Measurements from ENCODE around the gene MAGI2.
"Not testable (repeated sequence)": the region's sequence is repeated elsewhere in the genome, so short reads cannot be mapped to it uniquely, and the experiment has no call there.

The MAGI2 gene

GRCh38 chr7:78322231-78322630 lies 1131.2 kb downstream of the MAGI2 start:
- not testable (repeated sequence) for DNase-seq

GRCh38 chr7:78317371-78317770 lies 1136.1 kb downstream of the MAGI2 start:
- DNase-seq: no peak

GRCh38 chr7:78316110-78316509 lies 1137.4 kb downstream of the MAGI2 start:
- DNase-seq: no peak

GRCh38 chr7:78315119-78315518 lies 1138.3 kb downstream of the MAGI2 start:
- no peak for DNase-seq

DNA sequence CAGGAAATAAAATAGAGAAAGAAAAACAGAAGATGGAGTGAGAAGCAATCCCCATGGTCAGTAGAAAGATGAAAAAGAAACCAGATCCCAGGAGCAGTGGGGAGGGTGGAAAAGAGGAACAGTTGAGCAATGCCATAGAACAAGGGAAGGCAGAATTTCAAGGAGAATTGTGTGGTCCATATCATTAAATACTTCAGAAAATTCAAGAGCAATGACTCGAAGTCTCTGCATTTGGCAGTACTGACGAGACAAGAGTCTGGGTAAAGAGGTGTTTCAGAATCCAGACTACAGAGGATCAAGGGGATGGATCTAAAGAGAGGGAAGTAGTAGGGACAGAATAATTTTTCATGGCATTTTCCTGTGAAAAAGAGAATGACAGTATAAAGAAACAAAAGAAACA lies 1142.3 kb downstream of the MAGI2 start:
- no peak for DNase-seq

DNA sequence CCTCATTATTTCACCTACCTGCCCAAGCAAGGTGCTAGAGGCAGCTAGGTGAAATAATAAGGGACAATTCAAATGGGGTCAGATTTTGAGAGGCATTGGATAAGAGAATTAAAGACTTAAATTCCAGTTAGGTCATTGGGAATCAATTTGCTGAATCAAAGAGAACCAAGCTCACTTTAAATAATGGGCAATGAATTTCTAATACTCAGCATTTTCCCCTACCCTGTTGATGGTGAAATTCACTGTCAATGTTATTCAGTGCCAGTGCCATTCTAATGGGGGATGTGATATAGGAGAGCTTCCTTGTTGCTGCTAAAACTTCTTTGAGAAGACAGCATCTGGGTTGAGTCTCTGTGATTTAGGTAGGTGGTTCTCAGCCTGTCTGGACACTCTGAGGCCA lies 1145.6 kb downstream of the MAGI2 start:
- DNase-seq: no peak

DNA sequence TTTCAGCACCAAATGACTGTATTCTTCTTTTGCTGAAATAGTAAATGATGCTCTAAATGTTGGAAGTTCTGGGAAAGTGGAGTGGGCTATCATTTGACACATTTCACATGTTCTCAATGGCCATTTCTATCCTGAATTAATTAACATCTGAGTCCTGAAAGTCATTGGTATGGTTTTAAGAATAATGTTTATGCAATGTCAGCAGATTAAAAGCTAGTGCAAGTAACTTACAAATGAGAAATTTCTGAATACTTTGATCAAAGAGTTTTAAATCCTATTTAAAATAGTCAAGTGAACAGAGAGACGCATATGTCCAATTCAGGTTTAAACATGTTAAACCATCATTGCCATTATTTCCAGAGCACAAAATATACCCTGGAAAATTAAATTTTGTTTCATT lies 1146.8 kb downstream of the MAGI2 start:
- DNase-seq: no peak

GRCh38 chr7:78301407-78301806 lies 1152.1 kb downstream of the MAGI2 start:
- DNase-seq: no peak

- DNase-seq: no peak
These were observed 1154.4 kb downstream of the MAGI2 start for GRCh38 chr7:78299088-78299487.

DNA sequence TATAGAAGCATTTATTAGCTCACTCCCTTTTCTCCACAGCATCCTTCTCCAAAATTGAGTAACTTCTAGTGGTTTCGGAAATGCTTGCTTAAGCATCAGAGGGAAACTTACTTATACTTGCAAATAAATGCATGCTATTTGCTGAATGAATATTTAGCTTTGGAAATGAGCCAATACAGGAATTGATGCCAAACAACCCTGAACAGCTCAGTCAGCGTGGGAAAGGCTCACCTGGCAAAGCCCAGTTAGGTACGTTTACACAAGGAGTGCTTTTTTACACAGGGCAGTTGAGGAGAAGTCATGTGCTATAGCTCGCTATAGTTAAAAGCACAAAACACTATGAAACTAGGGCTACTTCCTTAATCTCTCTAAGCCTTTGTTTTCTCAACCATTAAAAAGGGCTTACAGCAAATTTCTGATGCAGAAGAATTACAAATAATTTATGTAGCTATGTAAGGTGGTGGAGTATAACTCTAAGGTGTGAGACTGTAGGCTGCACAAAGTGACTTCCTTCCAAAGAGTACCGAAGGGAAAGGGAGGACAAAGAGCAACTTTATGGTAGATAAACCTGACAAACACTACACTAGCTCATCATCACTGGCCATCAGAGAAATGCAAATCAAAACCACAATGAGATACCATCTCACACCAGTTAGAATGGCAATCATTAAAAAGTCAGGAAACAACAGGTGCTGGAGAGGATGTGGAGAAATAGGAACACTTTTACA lies 1156.7 kb downstream of the MAGI2 start:
- no peak for DNase-seq

DNA sequence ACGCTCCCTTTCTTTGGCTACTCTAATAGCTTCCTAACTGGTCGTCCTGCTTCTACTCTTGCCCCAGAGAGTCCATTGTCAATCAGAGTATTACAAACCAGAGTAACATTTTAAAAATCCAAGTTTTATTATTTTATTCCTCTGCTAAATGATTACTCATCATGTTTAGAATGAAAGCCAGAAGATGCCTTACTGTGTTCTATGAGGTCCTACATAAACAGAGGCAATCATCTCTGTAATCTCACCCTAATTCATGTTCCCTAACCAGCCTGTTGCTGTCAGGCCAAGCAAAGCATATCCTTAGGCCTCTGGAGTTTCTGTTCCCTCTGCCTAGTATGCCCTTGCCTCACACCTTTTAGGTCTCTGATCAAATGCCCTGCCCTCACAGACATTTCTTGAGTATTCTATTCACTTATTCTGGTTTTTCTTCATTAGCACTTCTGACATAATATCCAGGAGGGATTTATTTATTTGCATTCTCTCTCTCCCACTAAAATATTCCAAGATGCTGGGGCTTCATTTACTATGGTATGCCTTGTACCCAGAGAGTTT lies 1157.3 kb downstream of the MAGI2 start:
- no peak for DNase-seq

GRCh38 chr7:78289471-78289870 lies 1164.0 kb downstream of the MAGI2 start:
- not testable (repeated sequence) for DNase-seq

DNA sequence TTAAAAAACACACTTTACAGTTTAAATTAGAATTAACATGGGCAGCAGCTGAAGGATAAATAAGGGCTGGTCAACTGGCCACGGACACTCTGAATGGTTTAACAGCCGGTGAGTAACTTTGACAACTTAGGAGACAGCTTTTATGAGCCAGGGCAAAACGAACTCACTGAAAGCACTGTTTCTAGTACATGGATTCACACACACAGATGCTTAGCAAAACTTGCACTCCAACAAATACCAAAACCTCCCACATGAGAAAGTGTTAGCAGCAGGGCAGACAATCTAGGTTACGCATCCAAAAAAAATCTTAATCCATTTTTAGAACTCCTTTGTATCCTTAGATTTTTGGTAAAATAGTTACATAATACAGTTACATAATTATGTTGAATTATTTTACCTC lies 1168.5 kb downstream of the MAGI2 start:
- DNase-seq: no peak

DNA sequence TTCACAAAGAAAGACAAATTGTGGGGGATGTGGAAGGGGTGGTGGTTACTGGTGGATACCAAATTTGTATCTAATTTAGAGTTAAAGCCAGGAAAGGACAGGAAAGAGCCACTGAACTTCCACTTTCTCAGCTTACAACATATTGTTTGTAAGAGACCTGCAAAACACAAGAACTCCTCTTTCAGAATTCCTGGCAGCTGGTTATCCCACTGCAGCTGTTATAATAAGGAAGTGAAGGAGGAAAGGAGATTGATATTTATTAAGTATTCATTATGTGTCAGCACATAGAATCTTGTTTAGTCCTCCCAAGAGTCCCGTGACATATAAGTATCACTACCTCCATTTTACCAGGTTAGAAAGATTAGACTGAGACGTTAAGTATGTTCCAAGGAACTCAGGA lies 1173.2 kb downstream of the MAGI2 start:
- no peak for DNase-seq

DNA sequence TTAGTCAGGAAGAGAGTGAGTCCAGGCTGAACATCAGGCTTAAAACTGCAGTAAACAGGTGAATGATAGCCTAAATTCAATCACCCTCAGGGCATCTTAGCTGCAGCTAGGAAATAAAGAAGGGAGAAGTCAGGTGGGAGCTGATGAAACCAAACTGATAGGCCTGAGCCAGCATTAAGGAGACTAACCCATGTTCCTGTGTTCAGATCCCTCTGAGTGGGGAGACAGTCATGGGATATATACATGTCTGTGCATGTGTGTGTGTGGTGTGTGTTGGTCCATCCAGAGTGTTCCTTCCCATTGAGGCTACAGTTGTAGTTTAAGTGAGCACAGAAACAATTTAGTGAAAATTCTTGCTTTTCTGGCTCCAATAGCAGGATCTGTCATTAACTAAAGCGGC lies 1174.0 kb downstream of the MAGI2 start:
- DNase-seq: no peak

- no peak for DNase-seq
These were observed 1174.4 kb downstream of the MAGI2 start for GRCh38 chr7:78279032-78279431.

DNA sequence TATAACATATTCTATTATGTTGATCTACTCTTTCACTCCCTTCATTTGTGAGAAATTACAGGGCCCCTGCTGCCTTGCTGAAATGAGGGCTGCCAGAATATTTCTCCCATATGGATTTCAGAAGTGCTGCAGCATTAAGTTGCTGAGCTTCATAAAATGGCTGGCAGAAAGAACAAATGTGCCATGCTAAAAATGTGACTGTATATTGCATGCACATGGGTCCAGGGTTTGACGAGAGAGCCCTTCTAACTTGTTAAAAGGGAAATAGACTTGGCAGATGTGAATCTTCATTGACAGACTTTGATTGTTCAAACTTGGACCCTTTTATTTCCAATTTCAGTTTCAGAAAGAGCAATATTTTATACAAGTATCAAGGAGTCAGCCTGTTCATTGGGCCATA lies 1186.3 kb downstream of the MAGI2 start:
- DNase-seq: no peak

DNA sequence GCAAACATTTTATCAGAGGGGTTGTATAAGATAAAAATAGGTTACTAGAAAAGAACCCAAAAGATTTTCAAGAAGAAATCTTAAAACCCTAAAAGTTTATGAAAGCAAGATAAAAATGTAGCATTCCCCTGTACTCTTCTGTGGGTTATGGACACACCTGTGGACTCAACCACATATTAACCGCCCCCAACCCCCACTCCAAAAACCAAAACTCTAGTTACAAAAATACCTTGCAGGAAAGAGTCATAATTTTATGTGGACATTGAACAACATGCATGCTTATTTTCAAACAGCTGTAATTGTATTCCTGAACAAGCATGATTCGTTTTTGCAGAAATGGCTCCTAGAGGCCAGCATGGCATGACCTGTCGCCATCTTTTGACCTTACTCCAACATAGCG lies 1188.0 kb downstream of the MAGI2 start:
- no peak for DNase-seq

- no peak for DNase-seq
These were observed 1188.4 kb downstream of the MAGI2 start for GRCh38 chr7:78265071-78265470.

DNA sequence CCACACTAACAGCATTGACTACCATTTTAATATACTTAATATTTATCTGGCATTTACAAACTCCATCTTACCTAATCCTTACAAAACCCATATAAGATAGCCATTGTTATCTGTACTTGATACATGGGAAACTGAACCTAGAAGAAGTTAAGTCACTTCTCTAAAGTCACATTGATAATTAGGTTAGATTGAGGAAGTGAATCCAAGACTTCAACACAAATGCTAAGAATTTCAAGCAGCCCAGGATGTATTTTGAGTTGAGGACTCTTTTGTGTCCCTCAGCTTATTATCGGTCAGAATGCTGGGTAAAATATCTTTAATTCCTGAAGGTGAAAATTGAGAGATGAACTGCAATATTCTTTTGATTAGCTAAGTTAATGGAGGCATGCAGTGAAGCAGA lies 1189.4 kb downstream of the MAGI2 start:
- no peak for DNase-seq

GRCh38 chr7:78261739-78262138 lies 1191.7 kb downstream of the MAGI2 start:
- DNase-seq: no peak

- DNase-seq: no peak
These were observed 1192.2 kb downstream of the MAGI2 start for GRCh38 chr7:78261302-78261701.

GRCh38 chr7:78260826-78261225 lies 1192.6 kb downstream of the MAGI2 start:
- DNase-seq: no peak

DNA sequence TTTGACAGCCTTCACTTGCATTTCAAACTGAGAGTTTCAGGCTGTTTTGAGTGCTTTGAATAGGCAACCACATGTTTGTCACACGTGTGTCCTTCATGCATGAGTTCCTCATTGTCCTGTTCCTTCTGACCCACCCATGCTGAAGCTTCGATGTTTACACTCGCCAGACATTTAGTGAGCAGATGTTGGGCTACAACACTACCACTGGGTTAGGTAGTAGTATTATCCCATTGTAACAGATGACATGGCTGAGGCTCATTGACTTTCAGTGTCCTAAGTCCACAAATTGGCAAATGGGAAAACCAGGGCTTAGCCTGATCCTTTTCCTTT lies 1198.8 kb downstream of the MAGI2 start:
- no peak for DNase-seq
